ENCODE measurements around the gene EPN1.

GRCh38 chr19:55635334-55635717, 39.7 kb upstream of the EPN1 start:
- no peak for TF ChIP-seq CTCF (IDR thresholded peaks at IDR 0.05; ENCODE audit: low read depth, low read length)
- TF ChIP-seq POLR2A (IDR thresholded peaks at IDR 0.05; ENCODE audit: extremely low read depth, insufficient read length) = no peak
- TF ChIP-seq MAX (IDR thresholded peaks at IDR 0.05; ENCODE audit: low read depth, low read length) = no peak
- no peak for TF ChIP-seq MYC (IDR thresholded peaks at IDR 0.05; ENCODE audit: low read depth, low read length)

Measured in NB4 (cell line).